GM18499 (cell line): ENCODE measurements around the gene ARL6IP4.

ENCODE experiments used
- ATAC-seq: cut with Tn5 transposase; IDR thresholded peaks from one replicate; pipeline ENCODE4 v1.9.1; 2021; ENCODE audit warnings: moderate number of reproducible peaks; ENCODE audit not compliant: insufficient read depth, unreplicated experiment

Gene ARL6IP4

DNA sequence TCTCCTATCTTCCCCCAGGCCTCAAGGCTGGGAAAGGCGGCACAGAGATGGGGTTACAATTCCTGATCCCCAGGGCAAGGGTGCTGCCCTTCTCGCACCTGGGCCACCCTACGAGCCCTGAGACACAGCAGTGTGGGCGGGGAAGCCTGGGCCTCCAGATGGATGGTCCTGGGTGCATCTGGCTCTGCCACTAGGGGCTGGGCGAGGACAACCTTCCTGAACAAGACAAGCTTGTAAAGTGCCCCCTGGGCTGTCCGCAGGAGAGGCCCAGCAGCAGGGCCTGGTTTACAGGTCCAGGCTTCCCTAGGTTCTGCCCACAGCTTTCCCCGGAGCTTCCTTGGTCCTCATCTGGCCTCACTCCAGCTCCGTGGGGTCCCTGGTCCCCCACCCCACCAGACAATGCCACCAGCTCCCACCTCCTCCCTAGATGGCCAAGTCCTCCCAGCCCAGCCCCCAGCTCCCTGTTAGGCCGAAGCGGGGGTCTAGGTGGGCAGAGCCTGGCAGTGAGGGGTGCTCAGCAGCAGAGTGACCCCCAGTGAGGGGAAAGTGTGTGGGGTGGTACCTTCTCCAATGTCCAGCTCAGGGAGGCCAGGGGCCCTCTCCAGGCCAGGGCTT lies 8.9 kb downstream of the ARL6IP4 start:
- no peak for ATAC-seq

DNA sequence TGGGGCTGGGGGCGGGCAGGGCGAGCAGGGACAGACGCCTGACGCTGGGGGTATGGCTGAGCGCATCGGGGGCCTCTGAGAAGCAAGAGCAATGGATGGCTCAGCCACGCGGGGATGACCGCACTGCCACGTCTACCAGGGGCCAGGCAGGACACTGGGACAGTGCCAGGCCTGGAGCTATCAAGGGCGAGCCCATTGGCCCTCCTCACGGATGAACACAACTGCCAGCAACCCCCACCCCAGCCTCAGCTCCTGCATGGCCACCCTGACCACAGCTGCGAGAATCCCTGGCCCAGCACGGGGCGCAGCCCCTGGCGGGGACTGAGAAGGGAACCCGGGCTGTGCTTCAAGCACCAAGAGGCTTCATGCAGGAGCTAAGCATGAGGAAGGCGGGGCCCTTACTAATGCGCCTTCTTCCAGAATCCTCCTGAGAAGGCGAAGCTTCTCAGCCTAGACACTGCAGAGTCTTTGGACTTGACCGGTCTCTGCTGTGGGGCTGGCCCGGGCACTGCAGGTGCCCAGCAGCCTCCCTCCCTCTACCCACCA lies 9.5 kb downstream of the ARL6IP4 start:
- no peak for ATAC-seq

DNA sequence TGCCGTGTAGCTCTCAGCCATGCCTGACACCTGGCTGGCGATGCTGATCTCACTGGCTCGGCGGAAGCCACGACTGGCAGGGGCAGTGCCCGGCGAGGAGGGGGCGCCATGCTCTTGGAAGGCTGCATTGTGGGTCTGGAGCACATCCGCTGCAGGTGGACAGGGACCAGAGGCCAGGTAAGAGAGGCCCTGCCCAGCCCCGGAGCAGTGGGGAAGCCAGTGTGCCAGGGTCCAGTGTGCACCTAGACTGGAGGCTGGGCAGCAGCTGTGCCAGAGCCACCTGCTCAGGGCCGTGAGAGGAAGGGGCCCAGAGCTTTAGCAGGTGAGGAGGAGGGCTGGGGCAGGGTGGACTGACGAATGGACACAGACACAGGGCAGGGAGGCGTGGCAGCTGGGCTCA lies 10.1 kb downstream of the ARL6IP4 start:
- ATAC-seq: no peak

GRCh38 chr12:122990961-122991622 lies 10.6 kb downstream of the ARL6IP4 start:
- no peak for ATAC-seq

GRCh38 chr12:122991623-122992275 lies 11.3 kb downstream of the ARL6IP4 start:
- ATAC-seq: no peak

DNA sequence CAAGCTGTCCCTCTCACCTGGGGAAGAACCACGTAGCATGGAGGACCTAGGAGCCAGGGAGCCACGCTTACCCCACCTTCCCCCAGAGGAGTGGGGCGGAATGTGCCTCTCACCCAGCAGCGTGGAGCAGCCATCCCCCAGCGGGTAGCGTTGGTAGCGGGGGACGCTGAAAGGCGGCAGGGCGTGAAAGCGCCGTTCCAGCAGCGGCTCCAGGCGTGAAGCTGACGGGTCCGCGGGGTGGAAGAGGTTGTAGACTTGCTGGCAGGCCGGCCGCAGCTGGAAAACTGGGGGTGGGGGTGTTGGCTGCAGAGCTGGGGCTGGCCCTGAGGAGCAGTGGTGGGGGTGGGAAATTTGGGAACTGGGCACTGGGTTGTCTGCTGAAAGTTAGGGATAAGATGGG lies 11.9 kb downstream of the ARL6IP4 start:
- ATAC-seq: no peak

DNA sequence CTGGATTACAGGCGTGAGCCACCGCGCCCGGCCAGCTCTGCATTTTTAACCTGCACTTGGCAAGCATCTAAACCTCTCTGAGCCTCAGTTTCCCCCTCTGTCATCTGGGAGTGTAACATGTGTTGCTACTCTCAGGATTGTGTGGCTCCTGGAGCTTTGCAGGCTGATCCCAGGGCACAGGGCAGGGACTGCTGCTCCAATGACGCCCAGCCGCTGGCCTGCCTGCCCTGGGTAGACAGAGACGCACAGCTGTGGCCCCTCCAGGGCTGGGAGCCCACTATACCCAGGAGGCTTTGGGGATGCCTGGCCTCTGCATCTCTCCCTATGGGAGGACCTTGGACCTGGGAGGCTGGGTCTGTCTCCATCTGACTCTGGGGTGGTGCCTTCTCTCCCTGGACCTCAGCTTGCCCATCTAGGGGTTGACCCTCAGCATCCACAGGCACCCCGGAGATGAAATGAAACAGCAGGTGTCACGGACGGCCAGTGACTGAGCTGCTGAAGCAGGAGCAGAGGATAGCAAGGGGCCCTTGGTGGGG lies 13.7 kb downstream of the ARL6IP4 start:
- no peak for ATAC-seq

- ATAC-seq: no peak
Measured at GRCh38 chr12:122994781-122995502, 14.5 kb downstream of the ARL6IP4 start.

DNA sequence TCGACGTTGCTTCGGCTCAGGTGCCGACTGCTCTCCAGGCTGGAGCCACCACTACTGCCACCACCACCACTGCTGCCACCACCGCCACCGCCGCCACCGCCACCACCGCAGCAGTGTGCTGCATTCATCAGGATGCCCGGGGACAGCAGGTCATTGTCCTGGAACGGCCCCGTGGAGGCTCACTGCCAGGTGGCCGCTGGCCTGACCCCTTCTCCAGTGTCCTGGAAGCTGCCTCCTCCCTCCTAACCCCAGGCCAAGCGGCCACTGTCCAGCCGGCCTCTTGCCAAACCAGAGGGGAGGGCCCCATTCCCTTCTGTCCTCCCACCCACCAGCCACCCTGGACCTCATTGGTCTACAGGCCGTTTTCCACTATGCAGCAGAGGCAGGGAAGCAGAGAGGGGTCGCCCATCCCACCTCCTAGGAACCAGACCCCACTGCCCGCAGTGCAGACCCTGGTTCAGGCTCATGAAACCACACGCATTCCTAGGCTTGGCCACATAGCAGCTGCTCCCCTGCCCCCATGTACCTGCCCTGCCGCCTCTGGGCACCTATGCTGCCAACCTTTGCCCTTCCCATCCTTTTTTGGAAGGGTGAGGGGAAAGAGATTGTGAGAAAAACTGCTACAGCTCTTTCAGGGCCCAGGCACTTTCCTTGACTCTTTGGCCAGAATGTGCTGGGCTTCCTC lies 15.2 kb downstream of the ARL6IP4 start:
- no peak for ATAC-seq

GRCh38 chr12:122996188-122996601 lies 15.7 kb downstream of the ARL6IP4 start:
- ATAC-seq: no peak

GRCh38 chr12:122996621-122997342 lies 16.3 kb downstream of the ARL6IP4 start:
- ATAC-seq: no peak

DNA sequence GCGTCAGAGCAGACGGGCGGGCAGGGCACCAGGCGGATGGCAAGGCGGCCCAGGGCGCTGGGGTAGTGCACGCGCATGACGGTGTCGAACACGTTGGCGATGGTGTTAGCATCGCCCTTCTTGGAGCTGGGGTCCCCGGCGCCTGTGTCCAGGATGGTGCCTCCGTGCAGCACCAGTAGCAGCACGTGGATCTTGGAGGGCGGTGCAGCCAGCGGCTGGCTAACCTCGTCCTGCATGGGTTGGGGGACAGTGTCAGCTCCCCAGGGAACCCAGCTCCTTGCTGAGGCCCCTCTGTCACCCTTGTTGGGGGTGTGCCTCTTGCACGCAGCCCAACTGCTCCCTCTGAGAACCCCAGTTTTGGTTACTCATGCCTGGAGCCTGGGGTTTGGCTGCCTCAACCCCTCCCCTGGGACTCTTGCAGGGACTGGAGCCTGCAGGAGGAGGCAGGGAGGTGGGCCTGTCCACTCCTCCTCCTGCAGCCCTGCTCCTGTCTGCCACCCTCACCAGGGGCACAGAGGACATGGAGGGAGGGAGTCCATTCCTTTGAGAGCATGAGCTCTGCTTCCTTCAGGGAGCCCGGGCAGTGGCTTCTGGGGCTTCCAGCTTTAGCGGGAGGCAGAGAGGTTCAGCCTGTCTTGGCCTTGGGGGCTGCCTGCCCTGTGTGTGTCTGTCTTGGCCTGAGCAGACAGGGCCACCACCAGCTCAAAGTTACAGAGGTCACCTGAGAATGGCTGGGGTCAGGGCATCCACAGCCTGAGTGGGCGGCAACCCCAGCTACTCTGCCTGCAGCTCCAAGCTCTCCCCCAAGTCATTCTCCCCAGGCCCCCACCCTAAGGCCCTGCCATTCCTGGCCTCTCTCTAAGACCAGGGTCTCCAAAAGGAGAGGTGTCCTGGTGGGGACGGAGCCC lies 17.1 kb downstream of the ARL6IP4 start:
- no peak for ATAC-seq

GRCh38 chr12:122998316-122998715 lies 17.8 kb downstream of the ARL6IP4 start:
- ATAC-seq: no peak

GRCh38 chr12:122999196-122999946 lies 18.9 kb downstream of the ARL6IP4 start:
- no peak for ATAC-seq

DNA sequence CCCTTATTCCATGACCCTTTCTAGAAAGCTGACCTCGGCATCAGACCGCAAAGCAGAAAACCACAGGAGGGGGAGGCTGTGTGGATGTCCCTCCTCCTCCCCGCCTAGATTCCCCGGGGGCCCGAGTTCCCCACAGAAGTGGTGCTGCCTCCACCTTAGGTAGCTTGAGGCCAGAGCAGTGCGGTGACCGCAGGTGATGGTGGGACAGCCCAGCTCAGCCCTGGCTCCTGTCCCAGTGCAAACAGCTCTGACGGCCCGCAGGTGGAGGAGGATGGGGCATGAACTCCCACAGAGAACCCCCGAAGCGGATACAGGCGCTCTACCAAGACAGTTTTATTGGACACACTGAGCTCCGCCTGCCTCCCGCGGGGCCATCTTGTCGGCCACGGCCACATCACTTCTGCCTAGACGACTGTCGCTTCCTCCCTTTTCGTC lies 19.5 kb downstream of the ARL6IP4 start:
- no peak for ATAC-seq

DNA sequence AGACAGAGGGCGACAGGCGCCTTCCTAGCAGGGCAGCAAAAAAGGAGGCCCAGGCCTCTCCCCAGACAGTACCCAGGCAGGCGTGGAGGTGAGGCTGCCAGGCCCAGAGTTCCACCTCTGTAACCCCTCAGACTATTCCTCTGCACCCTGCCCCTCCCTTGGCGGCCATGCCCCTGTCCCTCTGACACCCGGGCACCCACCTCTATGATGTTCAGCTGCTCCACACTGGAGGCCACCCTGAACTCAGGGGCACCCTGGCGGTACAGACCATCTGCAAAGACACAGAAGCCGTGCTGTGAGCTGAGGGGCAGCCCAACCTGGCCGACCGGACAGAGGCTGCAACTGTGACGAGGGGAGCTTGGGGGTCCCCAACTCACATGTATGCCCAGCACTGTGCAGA lies 20.1 kb downstream of the ARL6IP4 start:
- ATAC-seq: no peak

GRCh38 chr12:123001464-123001863 lies 21.0 kb downstream of the ARL6IP4 start:
- no peak for ATAC-seq

DNA sequence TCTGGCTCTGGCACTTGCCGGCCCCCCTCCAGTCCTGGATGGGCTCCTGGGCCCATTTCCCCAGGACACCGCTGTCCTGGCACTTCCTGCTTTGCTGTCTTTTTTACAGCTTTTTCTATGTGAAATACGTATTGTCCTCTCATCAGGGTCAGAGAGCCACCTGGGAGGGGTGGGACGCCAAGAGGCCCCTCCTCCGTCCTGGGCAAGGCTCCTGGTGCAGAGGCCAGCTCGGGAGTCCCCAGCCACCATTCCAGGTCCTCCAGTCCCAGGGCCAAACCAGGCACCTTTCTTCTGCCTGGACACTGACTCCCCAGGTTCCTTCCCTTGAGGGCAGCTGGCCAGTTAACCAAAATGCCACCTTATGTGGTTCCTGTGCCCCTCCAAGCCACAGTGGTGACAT lies 22.8 kb downstream of the ARL6IP4 start:
- ATAC-seq: no peak
